Body of pancreas (tissue), 4 donors: ENCODE data around the gene TGM6.

Source experiments
- CTCF ChIP-seq, 7 experiments: fragments of 450-650 bp in 4 of 7; fragments of 200-600 bp in 3 of 7; sonication (generic) in 3 of 7; IDR thresholded peaks; one replicate each; pipeline ENCODE4 v1.5.1; 2016 to 2019; ENCODE audit warnings: antibody characterized with exemption in 7 of 7
- POLR2A ChIP-seq, 3 donors: fragments of 450-650 bp; IDR thresholded peaks; one replicate each; pipeline ENCODE4 v1.6.1; 2016; ENCODE audit warnings: antibody characterized with exemption in 3 of 3, mild to moderate bottlenecking in 2 of 3

GRCh38 chr20:2462484-2462883 lies 81.8 kb downstream of the TGM6 start:
- no peak for TF ChIP-seq CTCF (IDR thresholded peaks at IDR 0.05)
- no peak for TF ChIP-seq POLR2A (IDR thresholded peaks at IDR 0.05)
